Measurements from ENCODE around the gene MYO5B. TPM values are rescaled to one million over a fixed set of nuclear protein-coding genes. Genes with fewer than 3 reads are reported as not detected.

Gene MYO5B
- total RNA-seq, 1 experiment from 2014 or later, result 32.1 TPM

DNA sequence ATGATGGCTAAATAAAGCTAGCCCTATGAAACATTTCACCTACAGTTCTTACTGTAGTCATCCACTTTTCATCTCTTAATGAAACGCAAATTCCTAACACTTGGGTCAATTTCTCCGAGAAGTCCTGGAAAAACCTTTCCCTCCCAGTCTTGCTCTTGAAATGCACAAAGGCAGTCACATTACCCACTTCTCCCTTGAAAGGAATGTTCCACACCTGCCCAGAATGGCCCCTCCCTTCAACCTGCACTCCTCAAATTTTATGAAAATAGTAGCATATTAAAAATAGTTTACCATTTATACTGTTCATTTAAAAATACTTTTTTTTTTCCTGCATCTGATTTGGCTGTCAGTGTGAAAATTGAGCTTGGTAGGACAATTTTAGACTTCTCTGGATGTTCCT is 316.9 kb downstream of the MYO5B start (continued):
- TF ChIP-seq EGR1 (IDR thresholded peaks at IDR 0.05; ENCODE audit: low read depth), result no peak

DNA sequence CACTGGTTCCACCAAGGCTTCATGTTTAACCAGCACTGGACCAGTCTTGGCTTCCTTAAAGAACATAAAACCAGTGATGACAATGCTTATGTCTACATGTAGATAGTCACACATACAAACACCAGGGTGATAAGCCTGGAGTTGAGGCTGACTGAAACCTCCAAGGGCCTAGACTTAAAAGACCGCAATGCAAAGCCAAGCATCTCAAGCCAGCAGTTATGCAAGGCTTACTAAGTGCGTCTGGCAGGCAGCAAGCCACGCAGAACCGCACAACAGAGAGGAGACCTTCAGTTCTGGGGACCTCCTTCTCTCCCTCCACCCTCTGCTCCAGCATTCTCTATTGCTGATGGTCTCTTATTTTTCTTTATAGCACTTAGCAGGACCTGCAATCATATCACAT is 318.4 kb downstream of the MYO5B start:
- POLR2A ChIA-PET, result no interaction called here
- Histone ChIP-seq H3K36me3 (ENCODE audit: control insufficient read depth in 1 of 2, insufficient read depth in 2 of 2, low read length in 2 of 2) (no peaks in the 10 kb centered on the region), H3K9ac (ENCODE audit: low read length) (no peak overlapping the region), H3K4me1 (ENCODE audit: control insufficient read depth in 1 of 2, insufficient read depth in 2 of 2, low read length in 2 of 2) (no peaks in the 10 kb centered on the region), H3K9me3 (ENCODE audit: control insufficient read depth in 1 of 2, insufficient read depth in 1 of 2, low read depth in 1 of 2, low read length in 2 of 2) (no peaks in the 10 kb centered on the region), H3K4me2 (ENCODE audit: low read length) (no peak overlapping the region), H3K4me3 (replicated peaks in 1 of 2; ENCODE audit: low read depth in 1 of 2, low read length in 2 of 2) (no peak overlapping the region), H3K9me2 (ENCODE audit: insufficient read depth) (no peaks in the 10 kb centered on the region), H2AFZ (ENCODE audit: low read depth, low read length, poor library complexity, severe bottlenecking) (no peak overlapping the region), H3K79me2 (ENCODE audit: insufficient read depth, low read length) (no peaks in the 10 kb centered on the region), H3K27me3 (ENCODE audit: insufficient read depth, low read length) (no peaks in the 10 kb centered on the region), H3K27ac (ENCODE audit: low read depth, low read length) (no peak overlapping the region), H4K20me1 (ENCODE audit: insufficient read depth) (no peaks in the 10 kb centered on the region)
- intact Hi-C loops (cut with micrococcal nuclease), result no loop called here
- ATAC-seq (no peak), DNase-seq (ENCODE audit: low read depth, low spot score) (no peak)
- RAD21 ChIA-PET (ENCODE audit: low non-redundant PET in 1 of 2, low total read pairs in 2 of 2, uncharacterized antibody in 2 of 2, unreplicated experiment in 2 of 2), result no interaction called here
- CTCF ChIA-PET, result no interaction called here
- TF ChIP-seq TCF7L2 (IDR thresholded peaks at IDR 0.05; ENCODE audit: borderline replicate concordance, extremely low read depth, insufficient read depth, insufficient read length) (no peak), ELF1 (IDR thresholded peaks at IDR 0.05; ENCODE audit: borderline replicate concordance, low read depth) (no peak), FOSL1 (IDR thresholded peaks at IDR 0.05; ENCODE audit: low read depth) (no peak)
- no TSS peak for BruUV-seq (replicated peaks)

DNA sequence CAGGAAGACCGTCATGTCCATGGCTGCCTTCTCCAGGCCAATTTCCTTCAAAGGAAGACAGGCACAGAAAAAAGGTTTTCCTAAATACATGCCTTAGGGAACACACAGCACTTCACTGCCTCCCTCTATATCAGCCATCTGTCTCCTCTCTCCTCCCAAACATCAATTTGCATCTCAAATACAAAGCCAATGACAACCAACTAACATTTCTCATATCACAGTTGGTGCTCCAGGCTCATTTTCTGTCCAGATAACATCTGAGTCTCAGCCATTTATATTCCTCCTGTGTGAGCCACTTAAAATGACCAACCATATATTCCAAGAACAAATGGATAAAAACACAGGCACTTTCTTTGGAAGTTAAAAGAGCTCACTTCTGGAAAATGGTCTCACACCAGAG is 319.2 kb downstream of the MYO5B start:
- CTCF ChIA-PET, result no interaction called here
- Histone ChIP-seq H3K9ac (ENCODE audit: low read length) (no peak overlapping the region), H3K27me3 (ENCODE audit: insufficient read depth, low read length) (no peaks in the 10 kb centered on the region), H3K27ac (ENCODE audit: low read depth, low read length) (no peak overlapping the region), H3K9me3 (ENCODE audit: control insufficient read depth in 1 of 2, insufficient read depth in 1 of 2, low read depth in 1 of 2, low read length in 2 of 2) (no peaks in the 10 kb centered on the region), H3K4me1 (ENCODE audit: control insufficient read depth in 1 of 2, insufficient read depth in 2 of 2, low read length in 2 of 2) (no peaks in the 10 kb centered on the region), H3K79me2 (ENCODE audit: insufficient read depth, low read length) (no peaks in the 10 kb centered on the region), H3K4me3 (replicated peaks in 1 of 2; ENCODE audit: low read depth in 1 of 2, low read length in 2 of 2) (no peak overlapping the region), H3K9me2 (ENCODE audit: insufficient read depth) (no peaks in the 10 kb centered on the region), H3K36me3 (ENCODE audit: control insufficient read depth in 1 of 2, insufficient read depth in 2 of 2, low read length in 2 of 2) (no peaks in the 10 kb centered on the region), H2AFZ (ENCODE audit: low read depth, low read length, poor library complexity, severe bottlenecking) (no peak overlapping the region), H3K4me2 (ENCODE audit: low read length) (no peak overlapping the region), H4K20me1 (ENCODE audit: insufficient read depth) (no peaks in the 10 kb centered on the region)
- ATAC-seq (no peak), DNase-seq (ENCODE audit: low read depth, low spot score) (no peak)
- BruUV-seq (replicated peaks), result no TSS peak
- TF ChIP-seq FOSL1 (IDR thresholded peaks at IDR 0.05; ENCODE audit: low read depth) (no peak), CEBPB (IDR thresholded peaks at IDR 0.05; ENCODE audit: low read depth) (no peak), EZH2 (IDR thresholded peaks at IDR 0.05) (no peak)
- POLR2A ChIA-PET, result no interaction called here
- RAD21 ChIA-PET (ENCODE audit: low non-redundant PET in 1 of 2, low total read pairs in 2 of 2, uncharacterized antibody in 2 of 2, unreplicated experiment in 2 of 2), result no interaction called here
- intact Hi-C loops (cut with micrococcal nuclease), result no loop called here
